GM23248 (cell line): ENCODE results near the gene CFAP54. TPM values are rescaled to one million over a fixed set of nuclear protein-coding genes. Genes with fewer than 3 reads are reported as not detected.

Experiments used
- DNase-seq: peaks from one replicate; pipeline ENCODE4 v3.0.0-alpha.2; 2015
- H2AFZ ChIP-seq: fragments of 200-600 bp; sonication (generic); 2 replicates; pipeline ENCODE4 v1.6.1; 2016; ENCODE audit warnings: antibody characterized with exemption
- H3F3A ChIP-seq: fragments of 200-600 bp; sonication (generic); 2 replicates; pipeline ENCODE4 v1.6.1; 2016; ENCODE audit warnings: mild to moderate bottlenecking, antibody characterized with exemption, mixed run types; ENCODE audit not compliant: insufficient read depth
- H3K27ac ChIP-seq: fragments of 200-600 bp; sonication (generic); 2 replicates; pipeline ENCODE4 v1.5.1; 2016; ENCODE audit warnings: mild to moderate bottlenecking
- H3K27me3 ChIP-seq: fragments of 200-600 bp; sonication (generic); replicated peaks from 2 replicates; pipeline ENCODE4 v1.6.1; 2016; ENCODE audit warnings: mild to moderate bottlenecking; ENCODE audit not compliant: insufficient read depth
- H3K36me3 ChIP-seq: fragments of 200-600 bp; sonication (generic); 2 replicates; pipeline ENCODE4 v1.6.1; 2016; ENCODE audit warnings: low read depth, mild to moderate bottlenecking
- H3K4me1 ChIP-seq: fragments of 200-600 bp; sonication (generic); 2 replicates; pipeline ENCODE4 v1.6.1; 2016; ENCODE audit warnings: mild to moderate bottlenecking; ENCODE audit not compliant: insufficient read depth
- H3K4me2 ChIP-seq: fragments of 200-600 bp; sonication (generic); one replicate; pipeline ENCODE4 v1.6.1; 2016; ENCODE audit warnings: mild to moderate bottlenecking; ENCODE audit not compliant: unreplicated experiment
- H3K4me3 ChIP-seq: fragments of 200-600 bp; sonication (generic); 2 replicates; pipeline ENCODE4 v1.5.1; 2016; ENCODE audit warnings: mild to moderate bottlenecking
- H3K79me2 ChIP-seq: fragments of 200-600 bp; sonication (generic); 2 replicates; pipeline ENCODE4 v1.6.1; 2016; ENCODE audit warnings: mild to moderate bottlenecking; ENCODE audit not compliant: insufficient read depth
- H3K9ac ChIP-seq: fragments of 200-600 bp; sonication (generic); 2 replicates; pipeline ENCODE4 v1.6.1; 2016; ENCODE audit warnings: mild to moderate bottlenecking
- H3K9me2 ChIP-seq: fragments of 200-600 bp; sonication (generic); 2 replicates; pipeline ENCODE4 v1.6.1; 2016; ENCODE audit warnings: mixed run types, mild to moderate bottlenecking, moderate library complexity; ENCODE audit not compliant: insufficient read depth
- H3K9me3 ChIP-seq: fragments of 200-600 bp; sonication (generic); one replicate; pipeline ENCODE4 v1.6.1; 2017; ENCODE audit warnings: low read depth
- H4K20me1 ChIP-seq: fragments of 200-600 bp; sonication (generic); 2 replicates; pipeline ENCODE4 v1.6.0; 2016; ENCODE audit not compliant: insufficient read depth
- EZH2 ChIP-seq: fragments of 200-600 bp; sonication (generic); IDR thresholded peaks from 2 replicates; pipeline ENCODE4 v1.6.1; 2018; ENCODE audit warnings: antibody characterized with exemption, mild to moderate bottlenecking; ENCODE audit not compliant: insufficient read depth, poor library complexity, severe bottlenecking
- EZH2phosphoT487 ChIP-seq: fragments of 200-600 bp; sonication (generic); IDR thresholded peaks from 2 replicates; pipeline ENCODE4 v1.6.1; 2018; ENCODE audit warnings: antibody characterized with exemption, moderate library complexity, mild to moderate bottlenecking, low read depth; ENCODE audit not compliant: insufficient read depth
- WGBS, 2 experiments: methylation state at CpG; one replicate each; pipeline ENCODE4 v1.1.6; 2015 to 2017; ENCODE audit warnings: low lambda C conversion rate in 2 of 2, low coverage in 1 of 2; ENCODE audit errors: missing lambda C conversion rate in 2 of 2; 5-methylcytosine and 5-hydroxymethylcytosine counted together
- in situ Hi-C: fragments of 300-500 bp; cut with MboI; formaldehyde crosslinking; loops from 2 replicates; pipeline ENCODE4 v1.15.0; 2020
- polyA plus RNA-seq: library from polyadenylated mRNA; unstranded; fragments of >200 nt; fragmentation: Nextera tagmentation; extraction: Ambion mirVana; gene quantifications from 2 replicates; pipeline ENCODE4 v1.2.1, GENCODE V29; 2016
- total RNA-seq: library from RNA; depleted of rRNA; stranded (reverse); fragments of >200 nt; shearing (Covaris generic); gene quantifications from 2 replicates; pipeline ENCODE4 v1.2.3, GENCODE V29; 2014

Gene CFAP54
- total and polyA plus RNA-seq, 2 experiments from 2014 or later: 0.32 to 1.2 TPM

DNA sequence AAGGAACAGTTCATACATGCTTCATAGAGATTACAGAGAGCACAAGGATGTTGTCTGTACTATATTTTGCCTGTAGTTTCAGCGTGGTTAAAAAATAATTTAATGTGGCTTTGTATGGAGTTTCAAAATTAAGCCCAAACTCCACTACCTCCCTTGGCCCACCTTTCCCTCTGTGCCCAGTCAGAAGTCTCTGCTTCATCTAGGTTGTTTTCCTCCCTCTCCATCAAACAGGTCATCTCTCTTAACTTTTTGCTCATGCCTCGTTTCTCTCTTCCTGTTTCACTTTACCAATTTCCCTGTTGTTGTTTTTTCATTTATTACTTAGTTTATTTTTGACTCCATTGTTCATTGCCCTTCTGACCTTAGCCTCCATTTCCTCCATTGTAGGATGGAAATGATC is 322.8 kb downstream of the CFAP54 start:
- H3K27me3 ChIP-seq: no peaks in the 10 kb centered on the region
- peaks cover 11% of the 10 kb centered on the region; the same call in 1 of the 2 replicates for H3F3A ChIP-seq
- no peak overlapping the region for H3K9ac ChIP-seq
- H3K27ac ChIP-seq: no peak overlapping the region
- H3K9me3 ChIP-seq: no peaks in the 10 kb centered on the region
- WGBS, 2 experiments: 25 to 33% methylated on average over 2 of the region's 2 CpGs
- TF ChIP-seq EZH2 (no peak), EZH2phosphoT487 (no peak)
- no peak overlapping the region for H3K4me3 ChIP-seq
- in situ Hi-C loops: no loop called here
- DNase-seq: no peak
- H3K4me2 ChIP-seq: no peak overlapping the region
- H2AFZ ChIP-seq: no peak overlapping the region
- H3K9me2 ChIP-seq: no peaks in the 10 kb centered on the region
- no peaks in the 10 kb centered on the region for H4K20me1 ChIP-seq
- H3K36me3 ChIP-seq: no peaks in the 10 kb centered on the region
- H3K79me2 ChIP-seq: no peaks in the 10 kb centered on the region
- peaks cover 12% of the 10 kb centered on the region for H3K4me1 ChIP-seq

DNA sequence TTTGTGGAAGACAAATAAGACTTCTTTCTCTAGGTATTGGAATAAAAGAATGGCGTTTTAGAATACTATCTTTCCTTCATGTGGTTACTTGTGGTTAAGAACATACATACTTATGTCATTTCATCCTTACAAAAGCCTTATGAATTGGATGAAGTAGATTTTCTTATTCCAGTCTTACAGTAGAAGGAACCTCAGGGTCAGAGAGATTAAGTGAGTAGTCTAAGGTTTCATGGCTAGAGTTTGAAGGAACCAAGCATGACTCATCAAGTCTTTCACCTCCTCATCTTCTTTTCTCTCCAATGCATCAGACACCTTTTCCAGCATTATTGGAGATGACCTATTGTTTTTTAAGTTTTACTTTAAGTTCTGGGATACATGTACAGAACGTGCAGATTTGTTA is 324.8 kb downstream of the CFAP54 start:
- Histone ChIP-seq H3K4me2 (no peak overlapping the region), H3K27me3 (no peaks in the 10 kb centered on the region), H3K4me3 (no peak overlapping the region), H3K9me2 (no peaks in the 10 kb centered on the region), H3K79me2 (no peaks in the 10 kb centered on the region), H4K20me1 (no peaks in the 10 kb centered on the region), H3K9ac (no peak overlapping the region), H2AFZ (no peak overlapping the region), H3K4me1 (peaks cover 12% of the 10 kb centered on the region), H3K9me3 (no peaks in the 10 kb centered on the region), H3F3A (peaks cover 11% of the 10 kb centered on the region; the same call in 1 of the 2 replicates), H3K36me3 (no peaks in the 10 kb centered on the region), H3K27ac (no peak overlapping the region)
- 29 to 31% methylated on average over 2 of the region's 2 CpGs for WGBS, 2 experiments
- DNase-seq: peak; percentile 10
- in situ Hi-C loops: no loop called here
- TF ChIP-seq EZH2phosphoT487: no peak
- TF ChIP-seq EZH2: no peak

DNA sequence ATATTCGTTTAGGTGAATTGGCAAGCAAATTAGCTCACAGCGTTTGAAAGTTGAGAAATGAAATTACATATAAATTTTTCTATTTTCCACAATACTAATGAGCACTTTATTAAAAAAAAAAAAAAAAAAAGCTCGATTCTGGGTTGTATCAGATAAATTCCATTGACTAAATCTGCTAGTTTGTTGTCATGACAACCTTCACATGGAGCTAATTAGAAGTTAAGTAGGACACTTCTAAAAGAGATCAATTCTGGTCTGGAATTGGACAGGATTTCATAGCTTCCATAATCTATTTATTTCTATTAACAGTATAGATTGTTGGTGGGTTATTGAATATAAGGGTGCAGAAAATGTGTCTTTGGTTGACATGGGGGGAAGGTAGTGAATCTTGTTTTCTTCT is 332.2 kb downstream of the CFAP54 start:
- Histone ChIP-seq H3K4me2 (no peak overlapping the region), H3K9ac (no peak overlapping the region), H3K79me2 (no peaks in the 10 kb centered on the region), H3K36me3 (no peaks in the 10 kb centered on the region), H4K20me1 (no peaks in the 10 kb centered on the region), H3K4me1 (no peaks in the 10 kb centered on the region; the same call in 1 of the 2 replicates), H3K9me3 (no peaks in the 10 kb centered on the region), H2AFZ (no peak overlapping the region), H3K4me3 (no peak overlapping the region), H3F3A (no peaks in the 10 kb centered on the region), H3K27me3 (no peaks in the 10 kb centered on the region), H3K27ac (no peak overlapping the region), H3K9me2 (no peaks in the 10 kb centered on the region)
- DNase-seq: no peak
- WGBS, 2 experiments: 20 to 27% methylated on average over 3 of the region's 3 CpGs
- in situ Hi-C loops: no loop called here
- TF ChIP-seq EZH2 (no peak), EZH2phosphoT487 (no peak)

DNA sequence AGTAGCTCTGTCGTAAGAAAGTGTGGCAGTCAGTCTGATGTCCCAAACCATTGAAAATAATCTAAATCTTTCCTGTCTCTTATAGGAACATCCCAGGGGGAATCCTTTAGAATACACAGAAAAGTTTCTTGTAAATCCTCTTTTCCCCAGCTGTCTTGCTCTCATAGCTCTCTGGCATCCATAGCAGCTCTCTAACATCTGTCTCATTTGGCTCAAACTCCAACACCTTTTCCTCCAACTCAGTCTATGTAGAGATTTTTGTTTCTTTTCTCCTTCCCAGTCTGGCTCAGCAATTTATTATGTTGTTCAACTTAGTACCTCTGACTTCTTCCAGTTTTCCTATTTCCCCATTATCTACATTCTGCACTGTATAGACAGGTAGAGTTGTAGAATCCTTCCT is 333.3 kb downstream of the CFAP54 start:
- Histone ChIP-seq H3K4me1 (no peaks in the 10 kb centered on the region; the same call in 1 of the 2 replicates), H3K4me2 (no peak overlapping the region), H3K4me3 (no peak overlapping the region), H3K27ac (no peak overlapping the region), H3F3A (no peaks in the 10 kb centered on the region), H3K9ac (no peak overlapping the region), H4K20me1 (no peaks in the 10 kb centered on the region), H3K79me2 (no peaks in the 10 kb centered on the region), H3K36me3 (no peaks in the 10 kb centered on the region), H3K9me3 (no peaks in the 10 kb centered on the region), H2AFZ (peak overlapping the region; percentile 31; the same call in 1 of the 2 replicates), H3K9me2 (no peaks in the 10 kb centered on the region), H3K27me3 (no peaks in the 10 kb centered on the region)
- in situ Hi-C loops: no loop called here
- WGBS, 2 experiments: 0 to 4% methylated on average over 1 of the region's 1 CpG
- no peak for TF ChIP-seq EZH2
- TF ChIP-seq EZH2phosphoT487: no peak
- no peak for DNase-seq
